ENCODE measurements around the gene RIC8B.

GRCh38 chr12:106889950-106890626 lies 115.6 kb downstream of the RIC8B start:
- no peak for TF ChIP-seq CTCF (IDR thresholded peaks at IDR 0.05; ENCODE audit: insufficient read depth, low read depth, low read length)
- no peak for TF ChIP-seq EZH2 (IDR thresholded peaks at IDR 0.05; ENCODE audit: insufficient read depth, low read length)

All from astrocyte (in vitro differentiated cells and primary cell).